Measurements from ENCODE around the gene GPC6. TPM values are rescaled to one million over a fixed set of nuclear protein-coding genes. Genes with fewer than 3 reads are reported as not detected.
"Not testable (repeated sequence)": the region's sequence is repeated elsewhere in the genome, so short reads cannot be mapped to it uniquely, and the experiment has no call there.

Gene GPC6
- total RNA-seq, 4 donors from 2014 or later = 13.7 to 21.7 (median 16.5) TPM

GRCh38 chr13:93446238-93446637 is 219.6 kb downstream of the GPC6 start:
- no peak for ATAC-seq
- H3K27me3 ChIP-seq = no peaks in the 10 kb centered on the region
- H3K4me1 ChIP-seq = no peaks in the 10 kb centered on the region
- WGBS, 2 donors (ENCODE audit: low coverage in 1 of 2) = 63 to 65% methylated on average over 2 of the region's 2 CpGs
- TF ChIP-seq POLR2AphosphoS5 (IDR thresholded peaks at IDR 0.05) = no peak
- TF ChIP-seq EP300 (IDR thresholded peaks at IDR 0.05) = no peak
- no peak for TF ChIP-seq POLR2A (IDR thresholded peaks at IDR 0.05)
- TF ChIP-seq CTCF (IDR thresholded peaks at IDR 0.05) = no peak
- H3K4me3 ChIP-seq = no peak overlapping the region
- H3K36me3 ChIP-seq = no peaks in the 10 kb centered on the region
- H3K27ac ChIP-seq = no peak overlapping the region
- H3K9me3 ChIP-seq = no peaks in the 10 kb centered on the region

- Histone ChIP-seq H3K9me3 (no peaks in the 10 kb centered on the region), H3K27ac (no peak overlapping the region), H3K4me3 (no peak overlapping the region), H3K36me3 (no peaks in the 10 kb centered on the region), H3K4me1 (no peaks in the 10 kb centered on the region), H3K27me3 (no peaks in the 10 kb centered on the region)
- TF ChIP-seq POLR2AphosphoS5 (IDR thresholded peaks at IDR 0.05) (no peak), EP300 (IDR thresholded peaks at IDR 0.05) (no peak), POLR2A (IDR thresholded peaks at IDR 0.05) (no peak), CTCF (IDR thresholded peaks at IDR 0.05) (no peak)
- ATAC-seq = no peak
Measured at GRCh38 chr13:93450191-93450621, 223.6 kb downstream of the GPC6 start.

GRCh38 chr13:93450761-93451160 is 224.2 kb downstream of the GPC6 start:
- H3K9me3 ChIP-seq = no peaks in the 10 kb centered on the region
- H3K36me3 ChIP-seq = no peaks in the 10 kb centered on the region
- TF ChIP-seq CTCF (IDR thresholded peaks at IDR 0.05) = no peak
- TF ChIP-seq EP300 (IDR thresholded peaks at IDR 0.05) = no peak
- no peak for TF ChIP-seq POLR2A (IDR thresholded peaks at IDR 0.05)
- TF ChIP-seq POLR2AphosphoS5 (IDR thresholded peaks at IDR 0.05) = no peak
- no peak overlapping the region for H3K27ac ChIP-seq
- no peak for ATAC-seq
- H3K4me1 ChIP-seq = no peaks in the 10 kb centered on the region
- no peak overlapping the region for H3K4me3 ChIP-seq
- H3K27me3 ChIP-seq = no peaks in the 10 kb centered on the region

GRCh38 chr13:93454676-93455235 is 228.1 kb downstream of the GPC6 start:
- WGBS, 2 donors (ENCODE audit: low coverage in 1 of 2) = no CpG with 5 or more reads among the region's 36 CpGs
- ATAC-seq, H3K9me3 ChIP-seq, H3K4me1 ChIP-seq, H3K4me3 ChIP-seq, H3K27me3 ChIP-seq, H3K27ac ChIP-seq, H3K36me3 ChIP-seq: not testable (repeated sequence)

GRCh38 chr13:93455861-93456260 is 229.3 kb downstream of the GPC6 start:
- 88 to 91% methylated on average over 4 of the region's 4 CpGs for WGBS, 2 donors (ENCODE audit: low coverage in 1 of 2)
- no peaks in the 10 kb centered on the region for H3K27me3 ChIP-seq

More at GRCh38 chr13:93455861-93456260, 229.3 kb downstream of the GPC6 start:
- Histone ChIP-seq H3K4me3 (no peak overlapping the region), H3K36me3 (no peaks in the 10 kb centered on the region), H3K9me3 (no peaks in the 10 kb centered on the region), H3K27ac (no peak overlapping the region), H3K4me1 (no peaks in the 10 kb centered on the region)
- no peak for TF ChIP-seq CTCF (IDR thresholded peaks at IDR 0.05)
- TF ChIP-seq POLR2AphosphoS5 (IDR thresholded peaks at IDR 0.05) = no peak
- TF ChIP-seq EP300 (IDR thresholded peaks at IDR 0.05) = no peak
- TF ChIP-seq POLR2A (IDR thresholded peaks at IDR 0.05) = no peak
- no peak for ATAC-seq
